Small intestine (tissue), 7 donors: ENCODE results near the gene GABRG3. TPM values are rescaled to one million over a fixed set of nuclear protein-coding genes. Genes with fewer than 3 reads are reported as not detected.

ENCODE experiments used
- DNase-seq, 2 donors: peaks; one replicate each; pipeline versions ENCODE4 v3.0.0 to v3.0.0-alpha.2; 2013
- FAIRE-seq: peaks from 2 replicates; lab custom pipeline; 2012; peaks lifted over from hg19 to GRCh38; lab: Jason Lieb, UNC
- H3K27ac ChIP-seq, 3 donors: one replicate each; pipeline ENCODE4 v1.5.1; 2013; ENCODE audit warnings: low read length in 2 of 3, mild to moderate bottlenecking in 2 of 3, control low read depth in 1 of 3, inconsistent platforms in 1 of 3, low read depth in 1 of 3, moderate library complexity in 1 of 3
- H3K27me3 ChIP-seq, 3 donors: one replicate each; pipeline ENCODE4 v1.6.1; 2013; ENCODE audit warnings: low read length in 3 of 3, inconsistent platforms in 1 of 3; ENCODE audit not compliant: control insufficient read depth in 3 of 3, insufficient read depth in 3 of 3
- H3K36me3 ChIP-seq, 3 donors: one replicate each; pipeline ENCODE4 v1.6.1; 2013; ENCODE audit warnings: low read length in 3 of 3, inconsistent platforms in 1 of 3, low read depth in 1 of 3, mild to moderate bottlenecking in 1 of 3, moderate library complexity in 1 of 3; ENCODE audit not compliant: control insufficient read depth in 3 of 3, insufficient read depth in 2 of 3
- H3K4me1 ChIP-seq, 3 donors: one replicate each; pipeline ENCODE4 v1.6.1; 2013; ENCODE audit warnings: low read length in 2 of 3, inconsistent platforms in 1 of 3, low read depth in 1 of 3, mild to moderate bottlenecking in 1 of 3, moderate library complexity in 1 of 3; ENCODE audit not compliant: control insufficient read depth in 3 of 3, insufficient read depth in 2 of 3
- H3K4me3 ChIP-seq, 3 donors: one replicate each; pipeline ENCODE4 v1.5.1; 2013; ENCODE audit warnings: low read length in 3 of 3, control low read depth in 1 of 3, inconsistent platforms in 1 of 3, low read depth in 1 of 3, mild to moderate bottlenecking in 1 of 3, moderate library complexity in 1 of 3
- H3K9me3 ChIP-seq, 2 donors: one replicate each; pipeline ENCODE4 v1.6.1; 2013; ENCODE audit warnings: low read depth in 1 of 2, low read length in 1 of 2; ENCODE audit not compliant: control insufficient read depth in 2 of 2, insufficient read depth in 1 of 2
- WGBS, 3 donors: extraction: QIAGEN DNeasy Blood & Tissue Kit; methylation state at CpG; one replicate each; pipeline ENCODE4 v1.1.7; 2013; 5-methylcytosine and 5-hydroxymethylcytosine counted together
- polyA plus RNA-seq, 4 donors: library from polyadenylated mRNA; stranded (reverse) in 3 of 4; unstranded in 1 of 4; fragments of 200-250 nt in 3 of 4; fragments of 120-200 nt in 1 of 4; gene quantifications; one replicate each; pipeline versions ENCODE4 v1.2.1 to v1.2.3, GENCODE V29; 2013
- donor health status: healthy with polysubstance abuse.
- donor health status: control.
- donor health status: control.
- donor health status: Bipolar disorder and iron deficiency.
- donor health status: healthy.

Gene GABRG3
- polyA plus RNA-seq, 4 donors, result 0.41 TPM; not detected in 3

- no peaks in the 10 kb centered on the region for H3K4me1 ChIP-seq
- H3K27me3 ChIP-seq, result no peaks in the 10 kb centered on the region
- no peak overlapping the region for H3K4me3 ChIP-seq
- no peak for DNase-seq
- H3K36me3 ChIP-seq, result no peaks in the 10 kb centered on the region
- WGBS, 3 donors, result 16 to 25% (median 22%) methylated on average over 6 of the region's 6 CpGs
- no peak overlapping the region for H3K27ac ChIP-seq
- H3K9me3 ChIP-seq, result no peaks in the 10 kb centered on the region
- no peak for FAIRE-seq
Observed at GRCh38 chr15:27412415-27412814, 441.4 kb downstream of the GABRG3 start.

GRCh38 chr15:27414168-27414870, 443.3 kb downstream of the GABRG3 start:
- Histone ChIP-seq H3K27me3 (no peaks in the 10 kb centered on the region), H3K36me3 (no peaks in the 10 kb centered on the region), H3K4me3 (no peak overlapping the region), H3K9me3 (no peaks in the 10 kb centered on the region), H3K27ac (no peak overlapping the region), H3K4me1 (no peaks in the 10 kb centered on the region)
- FAIRE-seq (no peak), DNase-seq (no peak)
- WGBS, 3 donors, result 60 to 70% (median 66%) methylated on average over 7 of the region's 7 CpGs

GRCh38 chr15:27418726-27419125, 447.7 kb downstream of the GABRG3 start:
- no peak overlapping the region for H3K27ac ChIP-seq
- no peak overlapping the region for H3K4me3 ChIP-seq
- H3K36me3 ChIP-seq, result no peaks in the 10 kb centered on the region
- no peaks in the 10 kb centered on the region for H3K4me1 ChIP-seq
- FAIRE-seq, result no peak
- no peaks in the 10 kb centered on the region for H3K9me3 ChIP-seq
- WGBS, 3 donors, result 39 to 47% (median 43%) methylated on average over 5 of the region's 5 CpGs
- DNase-seq, result no peak
- no peaks in the 10 kb centered on the region for H3K27me3 ChIP-seq

GRCh38 chr15:27422997-27423396, 452.0 kb downstream of the GABRG3 start:
- FAIRE-seq (no peak), DNase-seq (no peak)
- no peaks in the 10 kb centered on the region for H3K27me3 ChIP-seq
- H3K27ac ChIP-seq, result no peak overlapping the region
- no peak overlapping the region for H3K4me3 ChIP-seq
- H3K4me1 ChIP-seq, result no peaks in the 10 kb centered on the region
- H3K9me3 ChIP-seq, result no peaks in the 10 kb centered on the region
- H3K36me3 ChIP-seq, result no peaks in the 10 kb centered on the region

GRCh38 chr15:27426805-27427204, 455.8 kb downstream of the GABRG3 start:
- no peak for FAIRE-seq
- H3K4me1 ChIP-seq, result no peaks in the 10 kb centered on the region
- no peak overlapping the region for H3K27ac ChIP-seq
- WGBS, 3 donors, result 28 to 49% (median 48%) methylated on average over 1 of the region's 1 CpG
- peaks cover 0 to 2% of the 10 kb centered on the region in 2 donors for H3K9me3 ChIP-seq
- DNase-seq, result no peak
- H3K27me3 ChIP-seq, result no peaks in the 10 kb centered on the region
- H3K36me3 ChIP-seq, result no peaks in the 10 kb centered on the region
- H3K4me3 ChIP-seq, result no peak overlapping the region

GRCh38 chr15:27427276-27427675, 456.3 kb downstream of the GABRG3 start:
- Histone ChIP-seq H3K9me3 (peaks cover 0 to 2% of the 10 kb centered on the region in 2 donors), H3K27ac (no peak overlapping the region), H3K27me3 (no peaks in the 10 kb centered on the region), H3K36me3 (no peaks in the 10 kb centered on the region), H3K4me3 (no peak overlapping the region), H3K4me1 (no peaks in the 10 kb centered on the region)
- 86 to 97% (median 88%) methylated on average over 1 of the region's 1 CpG for WGBS, 3 donors
- FAIRE-seq (no peak), DNase-seq (no peak)

- Histone ChIP-seq H3K9me3 (peaks cover 0 to 2% of the 10 kb centered on the region in 2 donors), H3K27ac (no peak overlapping the region), H3K27me3 (no peaks in the 10 kb centered on the region), H3K36me3 (no peaks in the 10 kb centered on the region), H3K4me3 (no peak overlapping the region), H3K4me1 (no peaks in the 10 kb centered on the region)
- WGBS, 3 donors, result 84 to 92% (median 91%) methylated on average over 3 of the region's 3 CpGs
- DNase-seq, result no peak
- no peak for FAIRE-seq
Observed at GRCh38 chr15:27428151-27428550, 457.2 kb downstream of the GABRG3 start.

- no peak overlapping the region for H3K27ac ChIP-seq
- H3K27me3 ChIP-seq, result no peaks in the 10 kb centered on the region
- no peak overlapping the region for H3K4me3 ChIP-seq
- 94 to 95% (median 95%) methylated on average over 4 of the region's 4 CpGs for WGBS, 3 donors
- FAIRE-seq, result no peak
- DNase-seq, result no peak
- no peaks in the 10 kb centered on the region for H3K4me1 ChIP-seq
- H3K36me3 ChIP-seq, result no peaks in the 10 kb centered on the region
- H3K9me3 ChIP-seq, result peaks cover 0 to 4% of the 10 kb centered on the region in 2 donors
Observed at GRCh38 chr15:27429577-27429976, 458.6 kb downstream of the GABRG3 start.

- DNase-seq, result no peak
- no peaks in the 10 kb centered on the region for H3K4me1 ChIP-seq
- H3K36me3 ChIP-seq, result no peaks in the 10 kb centered on the region
- WGBS, 3 donors, result 54 to 61% (median 58%) methylated on average over 4 of the region's 4 CpGs
- H3K4me3 ChIP-seq, result no peak overlapping the region
- no peaks in the 10 kb centered on the region for H3K27me3 ChIP-seq
- peaks cover 3 to 7% of the 10 kb centered on the region in 2 donors for H3K9me3 ChIP-seq
- no peak for FAIRE-seq
- H3K27ac ChIP-seq, result no peak overlapping the region
Observed at GRCh38 chr15:27433604-27434003, 462.6 kb downstream of the GABRG3 start.
